ENCODE data around the gene MSRB1. TPM values are rescaled to one million over a fixed set of nuclear protein-coding genes. Genes with fewer than 3 reads are reported as not detected.
A peak's percentile ranks its signal among the peaks of the same experiment; 100 is the strongest.

MSRB1 gene
- total and polyA plus RNA-seq, 9 of the 15 experiments (the other 6 are each of a cell fraction or from before 2014, with no cell fraction given) = 5.4 to 33.7 (median 25.7) TPM

DNA sequence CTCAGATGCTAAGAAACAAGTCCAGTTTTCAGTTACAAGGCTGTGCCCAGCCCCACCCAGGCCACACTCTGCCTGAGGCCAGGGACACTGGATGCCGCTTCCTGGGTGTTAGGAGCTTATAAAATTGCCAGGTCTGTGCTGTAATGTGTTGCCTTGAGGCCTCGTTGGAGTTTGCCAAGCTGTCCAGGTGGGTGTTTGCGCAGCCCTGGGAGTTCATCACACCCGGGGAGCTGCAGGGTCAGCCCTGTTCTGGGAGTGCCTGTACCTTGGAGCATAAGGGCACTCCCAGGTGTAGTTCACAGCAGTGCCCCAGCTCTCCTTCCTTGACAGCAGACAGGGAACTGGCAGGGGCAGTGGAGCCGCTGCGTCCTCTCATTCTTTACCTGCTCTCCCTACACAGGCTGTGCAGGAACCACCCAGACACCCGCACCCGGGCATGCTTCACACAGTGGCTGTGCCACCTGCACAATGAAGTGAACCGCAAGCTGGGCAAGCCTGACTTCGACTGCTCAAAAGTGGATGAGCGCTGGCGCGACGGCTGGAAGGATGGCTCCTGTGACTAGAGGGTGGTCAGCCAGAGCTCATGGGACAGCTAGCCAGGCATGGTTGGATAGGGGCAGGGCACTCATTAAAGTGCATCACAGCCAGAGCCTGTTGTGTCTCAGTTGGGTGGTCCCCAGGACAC, 42.6 kb upstream of the MSRB1 start:
- Histone ChIP-seq H3K4me3 (peak overlapping the region; percentile 70; the same call in 1 of the 2 replicates), H3K4me2 (ENCODE audit: insufficient read depth, low read length) (peak overlapping the region; percentile 82), H3K27ac (ENCODE audit: extremely low read depth, low read depth, low read length) (no peak overlapping the region; the same call in 2 of the 3 replicates), H2AFZ (ENCODE audit: low read depth, low read length) (no peak overlapping the region), H3K4me1 (replicated peaks in 1 of 2; ENCODE audit: control insufficient read depth in 2 of 2, insufficient read depth in 2 of 2, low read length in 2 of 2) (peaks cover 10 to 73% of the 10 kb centered on the region in 2 experiments), H3K27me3 (ENCODE audit: control insufficient read depth in 2 of 2, insufficient read depth in 2 of 2, low read length in 2 of 2) (no peaks in the 10 kb centered on the region), H4K20me1 (replicated peaks; ENCODE audit: control insufficient read depth, insufficient read depth, low read length) (no peaks in the 10 kb centered on the region), H3K9me1 (ENCODE audit: control insufficient read depth, insufficient read depth, low read length) (no peaks in the 10 kb centered on the region), H3K9me3 (replicated peaks; ENCODE audit: control insufficient read depth, insufficient read depth, low read depth, low read length) (no peaks in the 10 kb centered on the region), H3K79me2 (ENCODE audit: control insufficient read depth, insufficient read depth, low read length) (peaks cover 16% of the 10 kb centered on the region), H3K36me3 (ENCODE audit: control insufficient read depth, insufficient read depth, low read length) (peaks cover 23% of the 10 kb centered on the region; the same call in 1 of the 3 replicates), H3K9ac (ENCODE audit: insufficient read depth in 1 of 2, low read depth in 2 of 2, low read length in 2 of 2) (peak overlapping the region; percentile 67 to 98)
- DNase-seq (ENCODE audit: extremely low read depth in 1 of 4, low spot score in 3 of 4) (no peak), FAIRE-seq (no peak), ATAC-seq (no peak)
- 86% methylated on average over 14 of the region's 14 CpGs for WGBS (ENCODE audit: insufficient coverage, low coverage, missing lambda C conversion rate)
- BruUV-seq (replicated peaks) = no TSS peak
- TF ChIP-seq CCAR2 (IDR thresholded peaks at IDR 0.05; ENCODE audit: low read depth, low read length) (no peak), RBFOX2 (IDR thresholded peaks at IDR 0.05; ENCODE audit: low read depth, low read length) (peak; percentile 46), MCM3 (IDR thresholded peaks at IDR 0.05) (no peak), PTTG1 (tag; IDR thresholded peaks at IDR 0.05; ENCODE audit: low read depth) (no peak)
- intact Hi-C loops (cut with micrococcal nuclease) (no loop called here), in situ Hi-C loops (cut with MboI) (no loop called here)
- CTCF ChIA-PET (ENCODE audit: low intra/inter-chr PET ratio) = no interaction called here
- POLR2A ChIA-PET = interaction anchor here (0.7 to 10.2 kb wide), 5 partner anchors 9 to 20 kb away, joined by 3 to 103 read pairs (median 3); partner anchors contain the start of genes RNF151, RPS2 and TBL3
